Epithelial cell of prostate (primary cell): ENCODE results near the gene SULT1C2.
A peak's percentile ranks its signal among the peaks of the same experiment; 100 is the strongest.

Experiments used
- DNase-seq: peaks from one replicate; pipeline ENCODE4 v3.0.0-alpha.2; 2011; ENCODE audit warnings: low read depth, low spot score
- H3K27ac ChIP-seq: fragments of 450-650 bp; 2 replicates; pipeline ENCODE4 v1.5.1; 2017; ENCODE audit warnings: mild to moderate bottlenecking

The SULT1C2 gene

GRCh38 chr2:108285616-108286015, 3.1 kb upstream of the SULT1C2 start:
- no peak for DNase-seq
- H3K27ac ChIP-seq, result no peak overlapping the region

- no peak for DNase-seq
- H3K27ac ChIP-seq, result no peak overlapping the region
Measured at GRCh38 chr2:108287169-108287568, 1.5 kb upstream of the SULT1C2 start.

- H3K27ac ChIP-seq, result no peak overlapping the region
- DNase-seq, result no peak
Measured at GRCh38 chr2:108293850-108294249, 5.2 kb downstream of the SULT1C2 start.

GRCh38 chr2:108297436-108298141, 8.9 kb downstream of the SULT1C2 start:
- DNase-seq, result peak; percentile 53
- H3K27ac ChIP-seq, result peak overlapping the region; percentile 77

GRCh38 chr2:108301558-108301957, 12.9 kb downstream of the SULT1C2 start:
- DNase-seq, result no peak
- H3K27ac ChIP-seq, result no peak overlapping the region

GRCh38 chr2:108304975-108305374, 16.3 kb downstream of the SULT1C2 start:
- no peak for DNase-seq

GRCh38 chr2:108305901-108306300, 17.2 kb downstream of the SULT1C2 start:
- no peak overlapping the region for H3K27ac ChIP-seq
- no peak for DNase-seq

More at GRCh38 chr2:108304975-108305374, 16.3 kb downstream of the SULT1C2 start:
- H3K27ac ChIP-seq, result no peak overlapping the region

GRCh38 chr2:108309903-108310302, 21.2 kb downstream of the SULT1C2 start:
- no peak for DNase-seq
- H3K27ac ChIP-seq, result no peak overlapping the region

GRCh38 chr2:108314586-108315296, 26.0 kb downstream of the SULT1C2 start:
- H3K27ac ChIP-seq, result peak overlapping the region; percentile 78
- no peak for DNase-seq

- peak; percentile 83 for DNase-seq
- peak overlapping the region; percentile 78 for H3K27ac ChIP-seq
Measured at GRCh38 chr2:108315444-108315934, 26.8 kb downstream of the SULT1C2 start.

- H3K27ac ChIP-seq, result peak overlapping the region; percentile 78
- DNase-seq, result no peak
Measured at GRCh38 chr2:108316033-108316432, 27.3 kb downstream of the SULT1C2 start.

GRCh38 chr2:108316461-108317258, 28.0 kb downstream of the SULT1C2 start:
- DNase-seq, result no peak
- peak overlapping the region; percentile 78 for H3K27ac ChIP-seq

- H3K27ac ChIP-seq, result no peak overlapping the region
- DNase-seq, result no peak
Measured at GRCh38 chr2:108320326-108320922, 31.7 kb downstream of the SULT1C2 start.

- DNase-seq, result no peak
- peak overlapping the region; percentile 92 for H3K27ac ChIP-seq
Measured at GRCh38 chr2:108323619-108324018, 34.9 kb downstream of the SULT1C2 start.

- peak overlapping the region; percentile 92 for H3K27ac ChIP-seq
- peak; percentile 56 for DNase-seq
Measured at GRCh38 chr2:108324531-108325255, 36.0 kb downstream of the SULT1C2 start.

GRCh38 chr2:108325756-108326155, 37.1 kb downstream of the SULT1C2 start:
- H3K27ac ChIP-seq, result peak overlapping the region; percentile 92
- DNase-seq, result no peak

GRCh38 chr2:108329771-108330170, 41.1 kb downstream of the SULT1C2 start:
- H3K27ac ChIP-seq, result no peak overlapping the region
- DNase-seq, result no peak

- H3K27ac ChIP-seq, result no peak overlapping the region
Measured at GRCh38 chr2:108330979-108331378, 42.3 kb downstream of the SULT1C2 start.

GRCh38 chr2:108345951-108346350, 57.3 kb downstream of the SULT1C2 start:
- DNase-seq, result no peak
- H3K27ac ChIP-seq, result no peak overlapping the region

More at GRCh38 chr2:108330979-108331378, 42.3 kb downstream of the SULT1C2 start:
- DNase-seq, result no peak

- H3K27ac ChIP-seq, result no peak overlapping the region
Measured at GRCh38 chr2:108346827-108347226, 58.1 kb downstream of the SULT1C2 start.

More at GRCh38 chr2:108346827-108347226, 58.1 kb downstream of the SULT1C2 start:
- no peak for DNase-seq
